ENCODE data around the gene HDLBP. TPM values are rescaled to one million over a fixed set of nuclear protein-coding genes. Genes with fewer than 3 reads are reported as not detected.

HDLBP gene
- total RNA-seq, 6 experiments from 2014 or later = 991 to 1,153 (median 1,104) TPM

GRCh38 chr2:241272303-241273209 is 42.9 kb downstream of the HDLBP start:
- Mint-ChIP-seq H3K27ac (peak overlapping the region; percentile 84), H3K9me3 (peaks cover 5% of the 10 kb centered on the region), H3K4me1 (ENCODE audit: low read depth) (peaks cover 66% of the 10 kb centered on the region), H3K36me3 (ENCODE audit: low read depth) (peaks cover 53% of the 10 kb centered on the region), H3K4me3 (peak overlapping the region; percentile 78), H3K27me3 (ENCODE audit: insufficient read depth) (peaks cover 15% of the 10 kb centered on the region)
- no peak for TF ChIP-seq CTCF (IDR thresholded peaks at IDR 0.05)
- peak; percentile 65 for DNase-seq

GRCh38 chr2:241271706-241272302 is 43.7 kb downstream of the HDLBP start:
- no peak for TF ChIP-seq CTCF (IDR thresholded peaks at IDR 0.05)
- Mint-ChIP-seq H3K27ac (peak overlapping the region; percentile 96), H3K9me3 (peaks cover 5% of the 10 kb centered on the region), H3K27me3 (ENCODE audit: insufficient read depth) (peaks cover 13% of the 10 kb centered on the region), H3K4me1 (ENCODE audit: low read depth) (peaks cover 74% of the 10 kb centered on the region), H3K4me3 (peak overlapping the region; percentile 99), H3K36me3 (ENCODE audit: low read depth) (peaks cover 59% of the 10 kb centered on the region)
- DNase-seq = peak; percentile 80

- Mint-ChIP-seq H3K27ac (peak overlapping the region; percentile 96), H3K9me3 (peaks cover 3% of the 10 kb centered on the region), H3K36me3 (ENCODE audit: low read depth) (peaks cover 56% of the 10 kb centered on the region), H3K27me3 (ENCODE audit: insufficient read depth) (peaks cover 13% of the 10 kb centered on the region), H3K4me3 (peak overlapping the region; percentile 99), H3K4me1 (ENCODE audit: low read depth) (peaks cover 76% of the 10 kb centered on the region)
- DNase-seq = no peak
- TF ChIP-seq CTCF (IDR thresholded peaks at IDR 0.05) = no peak
These were observed 44.9 kb downstream of the HDLBP start for GRCh38 chr2:241270531-241270930.

- Mint-ChIP-seq H3K27ac (peak overlapping the region; percentile 72), H3K4me3 (peak overlapping the region; percentile 99)
- DNase-seq = no peak
These were observed 45.6 kb downstream of the HDLBP start for GRCh38 chr2:241269707-241270520.

More at GRCh38 chr2:241269707-241270520, 45.6 kb downstream of the HDLBP start:
- TF ChIP-seq CTCF (IDR thresholded peaks at IDR 0.05) = no peak
- Mint-ChIP-seq H3K4me1 (ENCODE audit: low read depth) (peaks cover 69% of the 10 kb centered on the region), H3K27me3 (ENCODE audit: insufficient read depth) (peaks cover 12% of the 10 kb centered on the region), H3K36me3 (ENCODE audit: low read depth) (peaks cover 50% of the 10 kb centered on the region), H3K9me3 (no peaks in the 10 kb centered on the region; the same call in 1 of the 2 replicates)

All from HFFc6 (cell line).